ENCODE results near the gene PSTPIP1. TPM values are rescaled to one million over a fixed set of nuclear protein-coding genes. Genes with fewer than 3 reads are reported as not detected.
A peak's percentile ranks its signal among the peaks of the same experiment; 100 is the strongest.

PSTPIP1 gene
- total and polyA plus RNA-seq, 10 of the 15 experiments (the other 5 are each of a cell fraction or from before 2014, with no cell fraction given): 0.50 to 29.3 (median 14.5) TPM

DNA sequence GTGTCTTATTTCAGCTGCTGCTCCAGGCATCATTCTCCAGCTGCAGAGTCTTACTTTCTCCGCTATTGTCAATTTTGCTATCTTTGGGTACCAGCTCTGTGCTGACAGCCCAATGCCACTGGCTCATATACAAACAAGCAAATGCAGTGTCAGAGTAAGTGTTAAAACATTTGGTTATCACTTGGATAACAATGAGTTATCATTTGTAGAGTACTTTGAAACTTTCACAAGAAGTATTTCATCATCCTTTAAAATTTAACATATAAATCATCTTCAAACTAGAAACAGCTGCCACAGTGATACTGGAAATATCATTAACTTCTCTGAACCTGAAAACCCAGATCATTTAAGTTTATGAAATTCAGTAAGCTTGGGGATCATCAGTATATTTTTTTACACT lies 62.1 kb downstream of the PSTPIP1 start:
- H4K20me1 ChIP-seq (ENCODE audit: control insufficient read depth, insufficient read depth): no peaks in the 10 kb centered on the region
- H3K27me3 ChIP-seq (replicated peaks in 1 of 2; ENCODE audit: control insufficient read depth in 2 of 2, insufficient read depth in 2 of 2, low read length in 1 of 2): no peaks in the 10 kb centered on the region
- H3K4me3 ChIP-seq: no peak overlapping the region
- peaks cover 16% of the 10 kb centered on the region for H3K79me2 ChIP-seq (ENCODE audit: control insufficient read depth, insufficient read depth, low read length)
- peaks cover 10% of the 10 kb centered on the region for H3K4me1 ChIP-seq (ENCODE audit: control insufficient read depth, insufficient read depth, low read length)
- POLR2A ChIA-PET: interaction anchor here (1.1 kb wide), 1 partner anchor 12 kb away, joined by 4 read pairs; no protein-coding TSS in a partner anchor
- intact Hi-C loops (cut with micrococcal nuclease; ENCODE audit: unreplicated experiment): no loop called here
- peaks cover 0 to 3% of the 10 kb centered on the region in 2 experiments; a peak in 2 of 4 replicates for H3K36me3 ChIP-seq (ENCODE audit: control insufficient read depth in 2 of 2, insufficient read depth in 2 of 2, low read length in 1 of 2)
- no peak overlapping the region for H2AFZ ChIP-seq (ENCODE audit: control insufficient read depth, low read depth, low read length)
- WGBS (ENCODE audit: insufficient coverage, insufficient replicate concordance, low lambda C conversion rate, missing lambda C conversion rate): 95% methylated on average over 1 of the region's 1 CpG
- no peak overlapping the region for H3K27ac ChIP-seq (ENCODE audit: control insufficient read depth, insufficient read depth)
- H3K4me2 ChIP-seq (ENCODE audit: control insufficient read depth, insufficient read depth): no peak overlapping the region
- no peak for ATAC-seq
- TF ChIP-seq ZNF24 (IDR thresholded peaks at IDR 0.05): no peak
- TF ChIP-seq SMAD1 (IDR thresholded peaks at IDR 0.05; ENCODE audit: low read depth, partially characterized antibody): no peak
- no peak for TF ChIP-seq HDAC2 (IDR thresholded peaks at IDR 0.05)
- no peak for TF ChIP-seq ATF7 (IDR thresholded peaks at IDR 0.05; ENCODE audit: low read depth)
- TF ChIP-seq SUPT20H (IDR thresholded peaks at IDR 0.05; ENCODE audit: borderline replicate concordance, control insufficient read depth, low read depth, low read length): no peak
- no peak for TF ChIP-seq ZBED1 (IDR thresholded peaks at IDR 0.05; ENCODE audit: borderline replicate concordance)
- TF ChIP-seq NFYA (IDR thresholded peaks at IDR 0.05; ENCODE audit: borderline replicate concordance, low read depth, low read length): no peak
- TF ChIP-seq NRF1 (conservative IDR thresholded peaks at IDR 0.05; ENCODE audit: low read depth, low read length): no peak
- no TSS peak for BruUV-seq (replicated peaks)
- DNase-seq (ENCODE audit: low read depth, low spot score): no peak
- SMC1A ChIA-PET (ENCODE audit: uncharacterized antibody, unreplicated experiment): interaction anchor here (1.0 to 1.3 kb wide), 3 partner anchors 11 to 50 kb away, joined by 3 to 4 read pairs (median 3); no protein-coding TSS in a partner anchor
- RAD21 ChIA-PET (ENCODE audit: unreplicated experiment): no interaction called here
- CTCF ChIA-PET: interaction anchor here (1.1 kb wide), 1 partner anchor 32 kb away, joined by 3 read pairs; no protein-coding TSS in a partner anchor
- FAIRE-seq: no peak
- in situ Hi-C loops (cut with MboI): no loop called here
- no peak overlapping the region for H3K9ac ChIP-seq (ENCODE audit: control insufficient read depth, insufficient read depth, low read length)
- H3K9me3 ChIP-seq (replicated peaks; ENCODE audit: control insufficient read depth, insufficient read depth, low read length): no peaks in the 10 kb centered on the region

GRCh38 chr15:77057685-77058084 lies 62.8 kb downstream of the PSTPIP1 start:
- Histone ChIP-seq H3K9ac (ENCODE audit: control insufficient read depth, insufficient read depth, low read length) (no peak overlapping the region), H2AFZ (ENCODE audit: control insufficient read depth, low read depth, low read length) (no peak overlapping the region), H3K9me3 (replicated peaks; ENCODE audit: control insufficient read depth, insufficient read depth, low read length) (no peaks in the 10 kb centered on the region), H3K4me1 (ENCODE audit: control insufficient read depth, insufficient read depth, low read length) (peaks cover 10% of the 10 kb centered on the region), H3K79me2 (ENCODE audit: control insufficient read depth, insufficient read depth, low read length) (peaks cover 19% of the 10 kb centered on the region), H3K4me2 (ENCODE audit: control insufficient read depth, insufficient read depth) (no peak overlapping the region), H3K27ac (ENCODE audit: control insufficient read depth, insufficient read depth) (no peak overlapping the region), H3K27me3 (replicated peaks in 1 of 2; ENCODE audit: control insufficient read depth in 2 of 2, insufficient read depth in 2 of 2, low read length in 1 of 2) (no peaks in the 10 kb centered on the region), H4K20me1 (ENCODE audit: control insufficient read depth, insufficient read depth) (no peaks in the 10 kb centered on the region), H3K4me3 (no peak overlapping the region), H3K36me3 (ENCODE audit: control insufficient read depth in 2 of 2, insufficient read depth in 2 of 2, low read length in 1 of 2) (no peaks in the 10 kb centered on the region)
- ChIA-PET SMC1A (ENCODE audit: uncharacterized antibody, unreplicated experiment) (interaction anchor here (1.3 kb wide), 1 partner anchor 11 kb away, joined by 4 read pairs; no protein-coding TSS in a partner anchor), POLR2A (interaction anchor here (1.4 kb wide), 1 partner anchor 9 kb away, joined by 4 read pairs; no protein-coding TSS in a partner anchor), CTCF (interaction anchor here (1.0 to 1.3 kb wide), 2 partner anchors 33 to 50 kb away, joined by 3 to 4 read pairs; no protein-coding TSS in a partner anchor), RAD21 (ENCODE audit: unreplicated experiment) (interaction anchor here (0.6 kb wide), 2 partner anchors 44 to 547 kb away, joined by 3 to 4 read pairs; no protein-coding TSS in a partner anchor)
- no peak for FAIRE-seq
- intact Hi-C loops (cut with micrococcal nuclease; ENCODE audit: unreplicated experiment): no loop called here
- BruUV-seq (replicated peaks): TSS peak; percentile 53
- in situ Hi-C loops (cut with MboI): no loop called here
- ATAC-seq: no peak
- DNase-seq (ENCODE audit: low read depth, low spot score): no peak
- WGBS (ENCODE audit: insufficient coverage, insufficient replicate concordance, low lambda C conversion rate, missing lambda C conversion rate): 60% methylated on average over 4 of the region's 4 CpGs
- TF ChIP-seq MYC (IDR thresholded peaks at IDR 0.05; ENCODE audit: insufficient read depth, insufficient read length, insufficient replicate concordance, low read length, severe bottlenecking) (no peak), FOS (IDR thresholded peaks at IDR 0.05; ENCODE audit: borderline replicate concordance, extremely low read depth, insufficient read length) (no peak), SMAD5 (IDR thresholded peaks at IDR 0.05; ENCODE audit: low read depth) (no peak), RUNX3 (IDR thresholded peaks at IDR 0.05; ENCODE audit: low read length) (no peak), HDAC6 (IDR thresholded peaks at IDR 0.05; ENCODE audit: unreplicated experiment) (no peak)
- TF ChIP-seq, protein P1, sequence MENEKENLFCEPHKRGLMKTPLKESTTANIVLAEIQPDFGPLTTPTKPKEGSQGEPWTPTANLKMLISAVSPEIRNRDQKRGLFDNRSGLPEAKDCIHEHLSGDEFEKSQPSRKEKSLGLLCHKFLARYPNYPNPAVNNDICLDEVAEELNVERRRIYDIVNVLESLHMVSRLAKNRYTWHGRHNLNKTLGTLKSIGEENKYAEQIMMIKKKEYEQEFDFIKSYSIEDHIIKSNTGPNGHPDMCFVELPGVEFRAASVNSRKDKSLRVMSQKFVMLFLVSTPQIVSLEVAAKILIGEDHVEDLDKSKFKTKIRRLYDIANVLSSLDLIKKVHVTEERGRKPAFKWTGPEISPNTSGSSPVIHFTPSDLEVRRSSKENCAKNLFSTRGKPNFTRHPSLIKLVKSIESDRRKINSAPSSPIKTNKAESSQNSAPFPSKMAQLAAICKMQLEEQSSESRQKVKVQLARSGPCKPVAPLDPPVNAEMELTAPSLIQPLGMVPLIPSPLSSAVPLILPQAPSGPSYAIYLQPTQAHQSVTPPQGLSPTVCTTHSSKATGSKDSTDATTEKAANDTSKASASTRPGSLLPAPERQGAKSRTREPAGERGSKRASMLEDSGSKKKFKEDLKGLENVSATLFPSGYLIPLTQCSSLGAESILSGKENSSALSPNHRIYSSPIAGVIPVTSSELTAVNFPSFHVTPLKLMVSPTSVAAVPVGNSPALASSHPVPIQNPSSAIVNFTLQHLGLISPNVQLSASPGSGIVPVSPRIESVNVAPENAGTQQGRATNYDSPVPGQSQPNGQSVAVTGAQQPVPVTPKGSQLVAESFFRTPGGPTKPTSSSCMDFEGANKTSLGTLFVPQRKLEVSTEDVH (IDR thresholded peaks at IDR 0.05; ENCODE audit: low read depth, partially characterized antibody): no peak
